Measurements from ENCODE around the gene LAMC3. TPM values are rescaled to one million over a fixed set of nuclear protein-coding genes. Genes with fewer than 3 reads are reported as not detected.
"Not testable (repeated sequence)": the region's sequence is repeated elsewhere in the genome, so short reads cannot be mapped to it uniquely, and the experiment has no call there.

Gene LAMC3
- total RNA-seq, 1 donor from 2014 or later: 30.1 TPM

- no peaks in the 10 kb centered on the region for H3K9me3 Mint-ChIP-seq (ENCODE audit: unreplicated experiment)
- peaks cover 23% of the 10 kb centered on the region for H3K4me1 Mint-ChIP-seq (ENCODE audit: unreplicated experiment)
- no peak overlapping the region for H3K4me3 Mint-ChIP-seq (ENCODE audit: unreplicated experiment)
- H3K27me3 Mint-ChIP-seq (ENCODE audit: unreplicated experiment): peaks cover 12% of the 10 kb centered on the region
- no peak for TF ChIP-seq CTCF (IDR thresholded peaks at IDR 0.05; ENCODE audit: unreplicated experiment)
- no peak overlapping the region for H3K27ac Mint-ChIP-seq (ENCODE audit: unreplicated experiment)
- peaks cover 10% of the 10 kb centered on the region for H3K36me3 Mint-ChIP-seq (ENCODE audit: low read depth, unreplicated experiment)
- DNase-seq (ENCODE audit: low spot score): no peak
Observed at GRCh38 chr9:131034268-131034667, 25.3 kb downstream of the LAMC3 start.

DNA sequence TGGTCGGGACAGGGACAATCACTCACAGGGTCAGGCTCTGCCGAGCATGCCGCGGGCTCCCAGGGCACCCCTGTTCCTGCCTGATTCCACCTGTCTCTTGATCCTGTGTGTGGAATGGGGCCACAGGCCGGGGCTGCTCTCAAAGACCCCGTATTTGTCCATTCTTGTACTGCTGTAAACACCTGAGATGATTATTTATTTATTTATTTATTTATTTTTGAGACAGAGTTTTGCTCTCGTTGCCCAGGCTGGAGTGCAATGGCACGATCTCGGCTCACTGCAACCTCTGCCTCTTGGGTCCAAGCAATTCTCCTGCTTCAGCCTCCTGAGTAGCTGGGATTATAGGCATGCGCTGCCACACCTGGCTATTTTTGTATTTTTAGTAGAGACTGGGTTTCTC lies 25.8 kb downstream of the LAMC3 start:
- H3K4me1 Mint-ChIP-seq (ENCODE audit: unreplicated experiment): peaks cover 24% of the 10 kb centered on the region
- not testable (repeated sequence) for H3K4me3 Mint-ChIP-seq (ENCODE audit: unreplicated experiment); H3K36me3 Mint-ChIP-seq (ENCODE audit: low read depth, unreplicated experiment); H3K27ac Mint-ChIP-seq (ENCODE audit: unreplicated experiment); H3K9me3 Mint-ChIP-seq (ENCODE audit: unreplicated experiment); DNase-seq (ENCODE audit: low spot score)
- peaks cover 13% of the 10 kb centered on the region for H3K27me3 Mint-ChIP-seq (ENCODE audit: unreplicated experiment)

DNA sequence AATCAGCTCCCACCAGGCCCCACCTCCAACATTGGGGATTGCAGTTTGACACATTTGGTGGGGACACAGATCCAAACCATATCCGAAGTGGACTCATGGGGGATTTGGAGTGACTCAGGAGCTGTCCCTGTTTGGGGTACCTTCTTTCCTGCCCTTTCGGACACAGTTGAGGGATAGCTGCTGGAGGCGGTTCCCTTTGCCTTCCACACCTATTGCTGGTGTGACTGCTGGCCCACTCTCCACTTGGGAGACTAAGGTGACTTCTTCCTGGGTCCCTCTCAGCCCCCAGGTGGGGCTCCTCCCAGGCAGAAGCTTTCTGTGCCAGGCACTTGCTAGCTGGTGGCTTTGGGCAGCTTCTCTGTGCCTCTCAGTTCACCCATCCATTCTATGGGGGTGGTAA lies 26.6 kb downstream of the LAMC3 start:
- no peak overlapping the region for H3K4me3 Mint-ChIP-seq (ENCODE audit: unreplicated experiment)
- peaks cover 16% of the 10 kb centered on the region for H3K27me3 Mint-ChIP-seq (ENCODE audit: unreplicated experiment)
- no peak for TF ChIP-seq CTCF (IDR thresholded peaks at IDR 0.05; ENCODE audit: unreplicated experiment)

DNA sequence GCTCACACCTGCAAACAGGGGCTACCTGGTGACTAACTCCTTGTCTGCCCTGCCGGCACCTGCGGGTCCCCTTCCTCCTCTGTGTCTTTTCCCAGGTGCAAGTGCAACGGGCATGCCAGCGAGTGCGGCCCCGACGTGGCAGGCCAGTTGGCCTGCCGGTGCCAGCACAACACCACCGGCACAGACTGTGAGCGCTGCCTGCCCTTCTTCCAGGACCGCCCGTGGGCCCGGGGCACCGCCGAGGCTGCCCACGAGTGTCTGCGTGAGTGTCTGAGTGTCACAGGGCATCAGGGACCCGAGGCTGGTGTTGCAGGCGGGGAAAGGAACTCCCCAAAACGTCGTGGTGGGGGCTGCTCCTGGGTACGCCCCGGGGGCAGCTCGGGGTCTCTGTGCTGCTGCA lies 27.1 kb downstream of the LAMC3 start:
- no peak for TF ChIP-seq CTCF (IDR thresholded peaks at IDR 0.05; ENCODE audit: unreplicated experiment)
- Mint-ChIP-seq H3K9me3 (ENCODE audit: unreplicated experiment) (no peaks in the 10 kb centered on the region), H3K27ac (ENCODE audit: unreplicated experiment) (no peak overlapping the region), H3K27me3 (ENCODE audit: unreplicated experiment) (peaks cover 18% of the 10 kb centered on the region), H3K4me1 (ENCODE audit: unreplicated experiment) (peaks cover 24% of the 10 kb centered on the region), H3K36me3 (ENCODE audit: low read depth, unreplicated experiment) (peaks cover 10% of the 10 kb centered on the region), H3K4me3 (ENCODE audit: unreplicated experiment) (no peak overlapping the region)
- no peak for DNase-seq (ENCODE audit: low spot score)

More for the DNA sequence above, 26.6 kb downstream of the LAMC3 start:
- no peak for DNase-seq (ENCODE audit: low spot score)
- no peaks in the 10 kb centered on the region for H3K9me3 Mint-ChIP-seq (ENCODE audit: unreplicated experiment)
- no peak overlapping the region for H3K27ac Mint-ChIP-seq (ENCODE audit: unreplicated experiment)
- H3K4me1 Mint-ChIP-seq (ENCODE audit: unreplicated experiment): peaks cover 24% of the 10 kb centered on the region
- H3K36me3 Mint-ChIP-seq (ENCODE audit: low read depth, unreplicated experiment): peaks cover 10% of the 10 kb centered on the region

DNA sequence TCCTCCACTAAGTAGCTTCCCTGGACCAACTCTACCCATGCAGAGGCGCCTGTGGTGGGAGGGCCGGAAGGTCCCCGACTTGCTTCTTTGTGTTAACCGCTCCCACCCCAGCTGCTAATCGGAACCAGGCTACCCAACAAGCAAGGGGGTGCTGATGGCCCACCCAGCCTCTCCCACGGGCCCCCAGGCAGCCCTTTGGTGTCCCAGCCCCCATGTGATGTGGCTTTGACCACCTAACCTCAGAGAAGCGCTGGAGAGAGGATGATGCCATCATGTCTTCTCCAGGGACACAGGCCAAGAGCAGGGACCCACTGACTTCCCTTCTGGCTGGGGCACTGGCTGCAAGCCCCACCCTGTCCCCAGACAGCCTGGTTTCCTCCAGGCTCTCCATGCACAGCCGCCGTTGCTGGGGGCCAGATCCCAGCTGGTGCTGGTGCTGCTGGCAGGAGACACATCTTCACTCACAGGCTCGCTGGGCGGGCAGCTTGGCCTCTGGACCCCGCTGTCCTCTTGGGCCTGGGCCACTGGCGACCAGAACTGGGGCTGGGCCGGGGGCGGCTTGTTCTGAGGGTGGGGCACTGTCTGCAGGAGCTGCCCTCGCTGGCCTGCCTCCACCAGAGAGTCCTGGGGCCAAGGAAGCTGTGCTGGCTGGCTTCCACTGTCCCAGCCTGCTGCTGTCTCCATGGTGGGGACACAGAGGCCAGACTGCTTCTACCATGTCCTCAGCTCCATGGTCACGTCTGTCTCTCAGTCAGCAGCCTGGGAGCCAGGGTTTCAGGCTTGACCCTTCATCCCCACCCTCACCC lies 27.8 kb downstream of the LAMC3 start:
- Mint-ChIP-seq H3K4me3 (ENCODE audit: unreplicated experiment) (no peak overlapping the region), H3K4me1 (ENCODE audit: unreplicated experiment) (peaks cover 24% of the 10 kb centered on the region), H3K36me3 (ENCODE audit: low read depth, unreplicated experiment) (peaks cover 10% of the 10 kb centered on the region), H3K9me3 (ENCODE audit: unreplicated experiment) (no peaks in the 10 kb centered on the region), H3K27ac (ENCODE audit: unreplicated experiment) (no peak overlapping the region), H3K27me3 (ENCODE audit: unreplicated experiment) (peaks cover 18% of the 10 kb centered on the region)
- no peak for DNase-seq (ENCODE audit: low spot score)
- no peak for TF ChIP-seq CTCF (IDR thresholded peaks at IDR 0.05; ENCODE audit: unreplicated experiment)
